Activated naive CD4-positive, alpha-beta T cell (primary cell): ENCODE measurements around the gene ZDHHC21.
"Not testable (repeated sequence)": the region's sequence is repeated elsewhere in the genome, so short reads cannot be mapped to it uniquely, and the experiment has no call there.

Experiments
- DNase-seq, 4 experiments: peaks; one replicate each; lab custom pipeline; 2025; lab: John Stamatoyannopoulos, UW

Gene ZDHHC21

GRCh38 chr9:14682616-14683015 lies 10.6 kb downstream of the ZDHHC21 start:
- DNase-seq: not testable (repeated sequence)

GRCh38 chr9:14678776-14679175 lies 14.5 kb downstream of the ZDHHC21 start:
- no peak for DNase-seq

GRCh38 chr9:14677872-14678271 lies 15.4 kb downstream of the ZDHHC21 start:
- no peak for DNase-seq

GRCh38 chr9:14677396-14677795 lies 15.8 kb downstream of the ZDHHC21 start:
- no peak for DNase-seq

- no peak for DNase-seq
Measured at GRCh38 chr9:14674630-14675029, 18.6 kb downstream of the ZDHHC21 start.

GRCh38 chr9:14671377-14671776 lies 21.9 kb downstream of the ZDHHC21 start:
- DNase-seq: no peak

GRCh38 chr9:14670718-14671117 lies 22.5 kb downstream of the ZDHHC21 start:
- DNase-seq: no peak

GRCh38 chr9:14664022-14664421 lies 29.2 kb downstream of the ZDHHC21 start:
- not testable (repeated sequence) for DNase-seq

- no peak for DNase-seq
Measured at GRCh38 chr9:14662060-14662453, 31.2 kb downstream of the ZDHHC21 start.

GRCh38 chr9:14661421-14662059 lies 31.7 kb downstream of the ZDHHC21 start:
- no peak for DNase-seq

- no peak for DNase-seq
Measured at GRCh38 chr9:14660721-14661120, 32.5 kb downstream of the ZDHHC21 start.

- DNase-seq: no peak
Measured at GRCh38 chr9:14654932-14655331, 38.3 kb downstream of the ZDHHC21 start.

GRCh38 chr9:14653511-14653910 lies 39.7 kb downstream of the ZDHHC21 start:
- no peak for DNase-seq

GRCh38 chr9:14652729-14653377 lies 40.4 kb downstream of the ZDHHC21 start:
- DNase-seq: no peak

GRCh38 chr9:14650596-14650995 lies 42.6 kb downstream of the ZDHHC21 start:
- no peak for DNase-seq

GRCh38 chr9:14645648-14646047 lies 47.6 kb downstream of the ZDHHC21 start:
- no peak for DNase-seq

GRCh38 chr9:14640967-14641366 lies 52.3 kb downstream of the ZDHHC21 start:
- no peak for DNase-seq

- DNase-seq: no peak
Measured at GRCh38 chr9:14640294-14640693, 52.9 kb downstream of the ZDHHC21 start.

- no peak for DNase-seq
Measured at GRCh38 chr9:14633906-14634565, 59.2 kb downstream of the ZDHHC21 start.

GRCh38 chr9:14633148-14633547 lies 60.1 kb downstream of the ZDHHC21 start:
- no peak for DNase-seq

GRCh38 chr9:14627513-14627912 lies 65.7 kb downstream of the ZDHHC21 start:
- DNase-seq: no peak

- DNase-seq: no peak
Measured at GRCh38 chr9:14618836-14619420, 74.3 kb downstream of the ZDHHC21 start.
